OCI-LY3 (cell line): ENCODE data around the gene NEK2.

Source experiments
- H2AFZ ChIP-seq: fragments of 200-600, 300-600 bp; shearing (Covaris generic); 2 replicates; pipeline ENCODE4 v1.6.0; 2014; ENCODE audit warnings: antibody characterized with exemption, low read depth, low read length
- H3K27ac ChIP-seq: fragments of 200-600, 300-600 bp; sonication (generic); 2 replicates; pipeline ENCODE4 v1.5.1; 2014; ENCODE audit warnings: mild to moderate bottlenecking, low read length, moderate library complexity, mixed read lengths
- H3K27me3 ChIP-seq: fragments of 200-600, 300-600 bp; sonication (generic); 2 replicates; pipeline ENCODE4 v1.6.1; 2014; ENCODE audit warnings: low read depth, low read length, mixed read lengths
- H3K36me3 ChIP-seq: fragments of 200-600, 300-600 bp; sonication (generic); replicated peaks from 2 replicates; pipeline ENCODE3; 2014; ENCODE audit warnings: low read depth, low read length, mixed read lengths
- H3K4me1 ChIP-seq: fragments of 300-600, 200-600 bp; sonication (generic); 2 replicates; pipeline ENCODE4 v1.6.1; 2014; ENCODE audit warnings: low read length, mixed read lengths
- H3K4me2 ChIP-seq: fragments of 200-600, 300-600 bp; sonication (generic); 2 replicates; pipeline ENCODE4 v1.6.1; 2014; ENCODE audit warnings: low read length, mixed read lengths
- H3K4me3 ChIP-seq: fragments of 300-600, 200-600 bp; sonication (generic); 2 replicates; pipeline ENCODE4 v1.5.1; 2014; ENCODE audit warnings: antibody characterized with exemption, mild to moderate bottlenecking, low read length, moderate library complexity
- H3K79me2 ChIP-seq: fragments of 300-600, 200-600 bp; shearing (Covaris generic); 2 replicates; pipeline ENCODE4 v1.6.1; 2014; ENCODE audit warnings: mild to moderate bottlenecking, low read length, mixed read lengths
- H3K9ac ChIP-seq: fragments of 300-600, 200-600 bp; shearing (Covaris generic); 2 replicates; pipeline ENCODE4 v1.6.0; 2014; ENCODE audit warnings: mild to moderate bottlenecking, low read length, moderate library complexity
- H3K9me3 ChIP-seq: fragments of 200-600, 300-600 bp; shearing (Covaris generic); 2 replicates; pipeline ENCODE4 v1.6.1; 2014; ENCODE audit warnings: low read length, mixed read lengths; ENCODE audit not compliant: insufficient read depth
- H4K20me1 ChIP-seq: fragments of 200-600, 300-600 bp; sonication (generic); 2 replicates; pipeline ENCODE4 v1.6.1; 2016; ENCODE audit warnings: low read length, mixed read lengths; ENCODE audit not compliant: insufficient read depth
- EZH2phosphoT487 ChIP-seq: fragments of 200-600 bp; shearing (Covaris generic); IDR thresholded peaks from 2 replicates; pipeline ENCODE4 v1.6.1; 2018; ENCODE audit warnings: antibody characterized with exemption, mixed run types, low read depth
- TF ChIP-seq, protein P1 (sequence below): fragments of 200-600, 300-600 bp; sonication (generic); IDR thresholded peaks from 2 replicates; pipeline ENCODE4 v1.5.1; 2014; ENCODE audit warnings: antibody characterized with exemption, low read length, low read depth

The NEK2 gene

DNA sequence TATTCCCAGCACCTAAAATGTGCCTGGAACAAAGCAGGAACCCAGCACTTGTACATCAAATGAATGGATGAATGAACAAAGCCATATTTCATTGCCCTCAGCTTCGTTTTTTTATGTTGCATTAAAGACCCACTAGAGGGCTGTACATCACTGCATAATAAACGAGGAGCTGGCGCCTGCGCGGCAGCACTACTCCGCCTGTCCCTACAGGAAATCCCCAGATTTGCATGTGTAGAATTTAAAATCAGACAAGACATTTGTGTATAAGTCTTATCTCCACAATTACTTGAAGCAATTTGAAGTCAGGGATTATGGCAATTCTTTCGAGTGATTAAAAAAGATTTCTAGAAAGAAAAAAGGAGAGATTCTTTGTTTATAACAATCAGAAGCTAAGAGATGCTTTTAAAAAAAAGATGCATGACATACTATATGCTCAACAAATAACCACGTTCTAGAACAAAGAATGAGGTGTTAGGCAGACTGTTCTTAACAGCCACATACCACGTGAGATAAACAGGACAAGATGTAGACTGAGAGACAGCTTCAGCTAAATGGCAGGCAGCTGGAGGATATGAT lies 5.4 kb upstream of the NEK2 start:
- H3K27ac ChIP-seq, result no peak overlapping the region
- peak overlapping the region; percentile 0; the same call in 1 of the 2 replicates for H3K9ac ChIP-seq
- H3K4me1 ChIP-seq, result peaks cover 35% of the 10 kb centered on the region
- no peaks in the 10 kb centered on the region for H3K9me3 ChIP-seq
- H2AFZ ChIP-seq, result peak overlapping the region; percentile 59
- no peaks in the 10 kb centered on the region for H3K79me2 ChIP-seq
- peak overlapping the region; percentile 49 for H3K4me2 ChIP-seq
- H3K4me3 ChIP-seq, result peak overlapping the region; percentile 12
- no peaks in the 10 kb centered on the region for H4K20me1 ChIP-seq
- H3K36me3 ChIP-seq, result no peaks in the 10 kb centered on the region
- TF ChIP-seq, protein P1, sequence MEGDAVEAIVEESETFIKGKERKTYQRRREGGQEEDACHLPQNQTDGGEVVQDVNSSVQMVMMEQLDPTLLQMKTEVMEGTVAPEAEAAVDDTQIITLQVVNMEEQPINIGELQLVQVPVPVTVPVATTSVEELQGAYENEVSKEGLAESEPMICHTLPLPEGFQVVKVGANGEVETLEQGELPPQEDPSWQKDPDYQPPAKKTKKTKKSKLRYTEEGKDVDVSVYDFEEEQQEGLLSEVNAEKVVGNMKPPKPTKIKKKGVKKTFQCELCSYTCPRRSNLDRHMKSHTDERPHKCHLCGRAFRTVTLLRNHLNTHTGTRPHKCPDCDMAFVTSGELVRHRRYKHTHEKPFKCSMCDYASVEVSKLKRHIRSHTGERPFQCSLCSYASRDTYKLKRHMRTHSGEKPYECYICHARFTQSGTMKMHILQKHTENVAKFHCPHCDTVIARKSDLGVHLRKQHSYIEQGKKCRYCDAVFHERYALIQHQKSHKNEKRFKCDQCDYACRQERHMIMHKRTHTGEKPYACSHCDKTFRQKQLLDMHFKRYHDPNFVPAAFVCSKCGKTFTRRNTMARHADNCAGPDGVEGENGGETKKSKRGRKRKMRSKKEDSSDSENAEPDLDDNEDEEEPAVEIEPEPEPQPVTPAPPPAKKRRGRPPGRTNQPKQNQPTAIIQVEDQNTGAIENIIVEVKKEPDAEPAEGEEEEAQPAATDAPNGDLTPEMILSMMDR, result peak; percentile 87
- no peak for TF ChIP-seq EZH2phosphoT487
- H3K27me3 ChIP-seq, result no peaks in the 10 kb centered on the region

DNA sequence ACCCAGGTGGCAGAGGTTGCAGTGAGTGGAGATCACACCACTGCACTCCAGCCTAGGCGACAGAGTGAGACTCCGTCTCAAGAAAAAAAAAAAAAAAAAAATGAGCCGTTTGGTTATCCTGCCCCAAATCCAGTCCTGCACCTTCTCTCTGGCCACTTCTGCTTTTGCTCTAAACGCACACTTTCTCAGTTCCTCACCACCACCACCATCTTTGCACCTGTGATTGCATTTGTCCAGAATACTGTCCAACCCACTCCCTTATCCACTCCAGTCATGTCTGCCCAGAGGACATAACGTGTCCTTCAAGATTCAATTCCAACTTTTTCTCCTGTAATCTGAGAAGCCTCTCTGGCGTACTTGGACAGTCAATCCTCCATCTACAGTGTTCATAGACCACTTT lies 2.2 kb upstream of the NEK2 start:
- no peak for TF ChIP-seq EZH2phosphoT487
- TF ChIP-seq, protein P1, result no peak
- Histone ChIP-seq H3K27me3 (no peaks in the 10 kb centered on the region), H2AFZ (no peak overlapping the region), H4K20me1 (no peaks in the 10 kb centered on the region), H3K79me2 (peaks cover 5% of the 10 kb centered on the region), H3K9me3 (no peaks in the 10 kb centered on the region), H3K27ac (peak overlapping the region; percentile 14; the same call in 1 of the 2 replicates), H3K4me1 (peaks cover 43% of the 10 kb centered on the region), H3K4me3 (peak overlapping the region; percentile 48; the same call in 1 of the 2 replicates), H3K4me2 (peak overlapping the region; percentile 62), H3K36me3 (peaks cover 3% of the 10 kb centered on the region), H3K9ac (no peak overlapping the region)

DNA sequence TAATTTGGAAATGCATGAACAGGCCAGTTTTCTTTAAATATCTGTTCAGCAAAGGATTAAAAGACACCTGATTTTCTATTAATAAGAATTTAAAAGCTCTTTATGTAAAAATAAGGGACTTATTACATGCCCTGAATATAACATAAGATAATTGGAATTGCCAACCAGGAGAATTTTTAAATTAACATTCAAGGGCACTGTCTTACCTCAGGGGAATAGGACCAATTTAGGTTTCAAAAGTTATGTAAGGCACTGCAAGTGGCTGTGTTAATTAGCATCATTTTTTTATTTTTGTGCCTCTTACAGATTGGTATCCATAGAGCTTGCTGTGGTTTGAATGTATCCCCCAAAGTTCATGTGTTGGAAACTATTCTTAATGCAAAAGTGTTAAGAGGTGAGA lies 1.3 kb upstream of the NEK2 start:
- no peak overlapping the region for H3K27ac ChIP-seq
- H3K9ac ChIP-seq, result no peak overlapping the region
- no peaks in the 10 kb centered on the region for H4K20me1 ChIP-seq
- TF ChIP-seq, protein P1, result no peak
- no peak for TF ChIP-seq EZH2phosphoT487
- H3K79me2 ChIP-seq, result peaks cover 5% of the 10 kb centered on the region
- peak overlapping the region; percentile 62 for H3K4me2 ChIP-seq
- no peak overlapping the region for H2AFZ ChIP-seq
- H3K36me3 ChIP-seq, result peaks cover 8% of the 10 kb centered on the region
- no peaks in the 10 kb centered on the region for H3K27me3 ChIP-seq
- H3K4me1 ChIP-seq, result peaks cover 43% of the 10 kb centered on the region
- 0 out of 2 replicates have a peak overlapping the region, but pooled peaks have one; percentile 48 for H3K4me3 ChIP-seq
- no peaks in the 10 kb centered on the region for H3K9me3 ChIP-seq

DNA sequence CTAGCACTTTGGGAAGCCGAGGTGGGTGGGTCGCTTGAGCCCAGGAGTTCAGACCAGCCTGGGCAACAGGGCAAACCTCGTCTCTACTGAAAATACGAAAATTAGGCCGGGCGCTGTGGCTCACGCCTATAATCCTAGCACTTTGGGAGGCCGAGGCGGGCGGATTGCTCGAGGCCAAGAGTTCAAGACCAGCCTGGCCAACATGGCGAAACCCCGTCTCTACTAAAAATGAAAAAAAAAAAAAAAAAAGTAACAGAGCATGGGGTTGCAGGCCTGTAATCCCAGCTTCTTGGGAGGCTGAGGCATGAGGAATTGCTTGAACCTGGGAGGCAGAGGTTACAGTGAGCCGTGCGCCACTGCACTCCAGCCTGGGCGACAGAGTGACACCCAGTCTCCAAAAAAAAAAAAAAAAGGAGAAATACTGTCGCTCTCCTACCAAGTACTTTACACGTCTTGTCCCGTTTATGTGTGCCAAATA lies 724 bp upstream of the NEK2 start:
- peaks cover 39% of the 10 kb centered on the region for H3K4me1 ChIP-seq
- H3K9ac ChIP-seq, result peak overlapping the region; percentile 36; the same call in 1 of the 2 replicates
- H3K36me3 ChIP-seq, result peaks cover 13% of the 10 kb centered on the region
- H3K4me3 ChIP-seq, result peak overlapping the region; percentile 91
- H3K27ac ChIP-seq, result no peak overlapping the region
- H3K4me2 ChIP-seq, result peak overlapping the region; percentile 94
- peaks cover 5% of the 10 kb centered on the region for H3K79me2 ChIP-seq
- TF ChIP-seq EZH2phosphoT487, result no peak
- no peaks in the 10 kb centered on the region for H3K27me3 ChIP-seq
- H3K9me3 ChIP-seq, result no peaks in the 10 kb centered on the region
- H4K20me1 ChIP-seq, result no peaks in the 10 kb centered on the region
- H2AFZ ChIP-seq, result peak overlapping the region; percentile 87
